BJ (cell line): ENCODE measurements around the gene PPHLN1. TPM values are rescaled to one million over a fixed set of nuclear protein-coding genes. Genes with fewer than 3 reads are reported as not detected.

Experiments
- CTCF ChIA-PET: fragments of 350-600 bp; formaldehyde crosslinking; extraction: SDS; loops from one replicate; lab custom pipeline; 2021; ENCODE audit warnings: antibody characterized with exemption, inconsistent platforms; lab: Yijun Ruan, JAX
- POLR2A ChIA-PET: fragments of 300-600 bp; sonication (Branson Sonifier 250); formaldehyde crosslinking; extraction: SDS; loops from one replicate; lab custom pipeline; 2021; ENCODE audit warnings: antibody characterized with exemption; lab: Charles Lee
- DNase-seq: peaks from one replicate; pipeline ENCODE4 v3.0.0-alpha.2; 2011; ENCODE audit warnings: low read depth
- H3K27me3 ChIP-seq: 2 replicates; pipeline ENCODE4 v1.6.0; 2011; ENCODE audit warnings: low read length; ENCODE audit not compliant: control insufficient read depth, insufficient read depth
- H3K36me3 ChIP-seq: 2 replicates; pipeline ENCODE4 v1.5.1; 2011; ENCODE audit warnings: low read length; ENCODE audit not compliant: control insufficient read depth, insufficient read depth
- H3K4me3 ChIP-seq: 2 replicates; pipeline ENCODE4 v1.5.1; 2011; ENCODE audit warnings: low read depth, mild to moderate bottlenecking, control low read depth, low read length
- CTCF ChIP-seq: IDR thresholded peaks from 2 replicates; pipeline ENCODE4 v1.5.1; 2011; ENCODE audit warnings: low read depth, mild to moderate bottlenecking, control low read depth, inconsistent platforms, low read length, moderate library complexity; ENCODE audit not compliant: insufficient read depth
- polyA plus RNA-seq: library from polyadenylated mRNA; depleted of rRNA; stranded (reverse); fragments of >200 nt; gene quantifications from 2 replicates; pipeline ENCODE4 v1.2.3, GENCODE V29; 2011

The PPHLN1 gene
- polyA plus RNA-seq, 1 experiment, result 29.1 TPM

DNA sequence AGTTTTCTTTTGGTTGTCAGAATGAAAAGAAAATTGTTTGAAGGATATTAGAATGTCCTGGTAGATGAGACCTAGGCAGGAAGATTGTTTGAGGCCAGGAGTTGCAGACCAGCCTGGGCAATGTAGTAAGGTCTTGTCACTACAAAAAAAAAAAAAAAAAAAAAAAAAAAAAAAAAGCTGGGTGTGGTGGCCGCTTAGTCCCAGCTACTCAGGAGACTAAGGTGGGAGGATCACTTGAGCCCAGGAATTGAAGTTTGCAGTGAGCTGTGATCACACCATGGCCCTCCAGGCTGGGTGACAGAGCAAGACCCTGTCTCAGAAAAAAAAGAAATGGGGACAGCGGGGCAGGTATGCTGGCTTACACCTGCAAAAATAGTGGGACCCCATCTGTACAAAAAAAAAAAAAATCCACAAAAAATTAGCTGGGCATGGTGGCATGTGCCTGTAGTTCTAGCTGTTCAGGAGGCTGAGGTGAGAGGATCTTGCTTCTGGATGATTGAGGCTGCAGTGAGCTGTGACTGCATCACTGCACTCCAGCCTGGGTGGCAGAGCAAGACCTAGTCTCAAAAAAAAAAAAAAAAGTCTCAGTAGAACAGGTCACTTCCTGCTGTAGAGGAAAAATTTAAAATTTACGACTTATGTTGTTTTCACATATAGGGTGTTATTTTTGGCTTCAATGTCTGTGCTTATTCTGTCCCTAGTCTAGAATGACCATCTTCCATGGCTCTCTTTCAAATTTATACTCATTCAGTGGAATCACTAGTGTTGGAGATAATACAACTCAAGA lies 70.7 kb downstream of the PPHLN1 start:
- peaks cover 2% of the 10 kb centered on the region for H3K36me3 ChIP-seq
- H3K27me3 ChIP-seq, result no peaks in the 10 kb centered on the region
- H3K4me3 ChIP-seq, result no peak overlapping the region
- ChIA-PET POLR2A (interaction anchor here (0.6 kb wide), 1 partner anchor 53 kb away, joined by 21 read pairs; no protein-coding TSS in a partner anchor), CTCF (no interaction called here)
- TF ChIP-seq CTCF, result no peak
- no peak for DNase-seq

- Histone ChIP-seq H3K27me3 (no peaks in the 10 kb centered on the region), H3K4me3 (no peak overlapping the region), H3K36me3 (peaks cover 2% of the 10 kb centered on the region)
- ChIA-PET POLR2A (interaction anchor here (0.6 kb wide), 1 partner anchor 50 kb away, joined by 4 read pairs; no protein-coding TSS in a partner anchor), CTCF (interaction anchor here (0.6 to 1.2 kb wide), 2 partner anchors 12 to 117 kb away, joined by 3 to 5 read pairs; no protein-coding TSS in a partner anchor)
- TF ChIP-seq CTCF, result no peak
- DNase-seq, result no peak
Observed at GRCh38 chr12:42402821-42403411, 76.9 kb downstream of the PPHLN1 start.

GRCh38 chr12:42407306-42407705 lies 81.3 kb downstream of the PPHLN1 start:
- Histone ChIP-seq H3K4me3 (no peak overlapping the region), H3K27me3 (no peaks in the 10 kb centered on the region), H3K36me3 (no peaks in the 10 kb centered on the region)
- CTCF ChIA-PET, result interaction anchor here (1.2 kb wide), 1 partner anchor 24 kb away, joined by 3 read pairs; no protein-coding TSS in a partner anchor
- POLR2A ChIA-PET, result no interaction called here
- DNase-seq, result no peak
- TF ChIP-seq CTCF, result no peak

GRCh38 chr12:42409471-42409870 lies 83.5 kb downstream of the PPHLN1 start:
- ChIA-PET CTCF (interaction anchor here (0.6 kb wide), 2 partner anchors 50 to 113 kb away, joined by 3 to 4 read pairs; no protein-coding TSS in a partner anchor), POLR2A (no interaction called here)
- Histone ChIP-seq H3K4me3 (no peak overlapping the region), H3K27me3 (no peaks in the 10 kb centered on the region), H3K36me3 (no peaks in the 10 kb centered on the region)
- no peak for DNase-seq
- no peak for TF ChIP-seq CTCF

GRCh38 chr12:42410340-42410739 lies 84.4 kb downstream of the PPHLN1 start:
- no peaks in the 10 kb centered on the region for H3K36me3 ChIP-seq
- ChIA-PET CTCF (no interaction called here), POLR2A (no interaction called here)
- no peak for DNase-seq
- H3K4me3 ChIP-seq, result no peak overlapping the region
- TF ChIP-seq CTCF, result no peak
- no peaks in the 10 kb centered on the region for H3K27me3 ChIP-seq
